Activated CD4-positive, alpha-beta memory T cell treated with anti-CD3 and anti-CD28 coated beads, Interleukin-2, amount 10 ng/mL, durations not matched to agents 7 days and 5 days (primary cell): ENCODE data around the gene CFAP221. TPM values are rescaled to one million over a fixed set of nuclear protein-coding genes. Genes with fewer than 3 reads are reported as not detected.

Experiments
- CTCF ChIA-PET: fragments of 350-600 bp; sonication (Branson Sonifier 250); formaldehyde crosslinking; loops from one replicate; lab custom pipeline; 2021; ENCODE audit warnings: antibody characterized with exemption, inconsistent platforms; lab: Charles Lee
- POLR2A ChIA-PET: fragments of 350-600 bp; sonication (Branson Sonifier 250); formaldehyde crosslinking; loops from one replicate; lab custom pipeline; 2021; ENCODE audit warnings: antibody characterized with exemption; lab: Charles Lee
- DNase-seq: peaks from one replicate; pipeline ENCODE4 v3.0.0-alpha.2; 2020
- H3K27ac Mint-ChIP-seq: one replicate; pipeline ENCODE4 v1.8.0; 2021; ENCODE audit warnings: mild to moderate bottlenecking, mixed read lengths
- H3K27me3 Mint-ChIP-seq: one replicate; pipeline ENCODE4 v1.8.0; 2021; ENCODE audit warnings: mixed read lengths
- H3K36me3 Mint-ChIP-seq: one replicate; pipeline ENCODE4 v1.8.0; 2021; ENCODE audit warnings: low read depth, mixed read lengths
- H3K4me1 Mint-ChIP-seq: one replicate; pipeline ENCODE4 v1.8.0; 2021; ENCODE audit warnings: mixed read lengths
- H3K4me3 Mint-ChIP-seq: one replicate; pipeline ENCODE4 v1.8.0; 2021; ENCODE audit warnings: mild to moderate bottlenecking, mixed read lengths
- H3K9me3 Mint-ChIP-seq: one replicate; pipeline ENCODE4 v1.8.0; 2021; ENCODE audit warnings: mixed read lengths
- total RNA-seq, 2 experiments: library from RNA; stranded (reverse); gene quantifications; one replicate each; pipeline ENCODE4 v1.2.3, GENCODE V29; 2021

CFAP221 gene
- total RNA-seq, 2 experiments from 2014 or later = not detected

GRCh38 chr2:119644186-119644585 is 99.9 kb downstream of the CFAP221 start:
- Mint-ChIP-seq H3K27ac (no peak overlapping the region), H3K4me1 (peaks cover 1% of the 10 kb centered on the region), H3K36me3 (no peaks in the 10 kb centered on the region), H3K9me3 (no peaks in the 10 kb centered on the region), H3K27me3 (peaks cover 8% of the 10 kb centered on the region), H3K4me3 (no peak overlapping the region)
- CTCF ChIA-PET = no interaction called here
- POLR2A ChIA-PET = no interaction called here
- DNase-seq = no peak

- no peaks in the 10 kb centered on the region for H3K9me3 Mint-ChIP-seq
- H3K4me3 Mint-ChIP-seq = no peak overlapping the region
- ChIA-PET CTCF (interaction anchor here (0.6 kb wide), 1 partner anchor 57 kb away, joined by 3 read pairs; no protein-coding TSS in a partner anchor), POLR2A (no interaction called here)
- DNase-seq = no peak
- peaks cover 7% of the 10 kb centered on the region for H3K27me3 Mint-ChIP-seq
- H3K36me3 Mint-ChIP-seq = no peaks in the 10 kb centered on the region
- peaks cover 1% of the 10 kb centered on the region for H3K4me1 Mint-ChIP-seq
- H3K27ac Mint-ChIP-seq = no peak overlapping the region
Observed at GRCh38 chr2:119645173-119645855, 101.1 kb downstream of the CFAP221 start.

GRCh38 chr2:119646149-119646548 is 101.9 kb downstream of the CFAP221 start:
- Mint-ChIP-seq H3K27ac (no peak overlapping the region), H3K27me3 (peaks cover 11% of the 10 kb centered on the region), H3K4me1 (peaks cover 1% of the 10 kb centered on the region), H3K4me3 (no peak overlapping the region), H3K36me3 (no peaks in the 10 kb centered on the region), H3K9me3 (no peaks in the 10 kb centered on the region)
- ChIA-PET CTCF (interaction anchor here (0.6 to 1.2 kb wide), 2 partner anchors 16 to 56 kb away, joined by 3 read pairs; no protein-coding TSS in a partner anchor), POLR2A (no interaction called here)
- no peak for DNase-seq

GRCh38 chr2:119647440-119648169 is 103.4 kb downstream of the CFAP221 start:
- Mint-ChIP-seq H3K27ac (no peak overlapping the region), H3K36me3 (no peaks in the 10 kb centered on the region), H3K4me3 (no peak overlapping the region), H3K9me3 (no peaks in the 10 kb centered on the region), H3K27me3 (peaks cover 12% of the 10 kb centered on the region), H3K4me1 (no peaks in the 10 kb centered on the region)
- DNase-seq = no peak
- CTCF ChIA-PET = interaction anchor here (0.9 kb wide), 1 partner anchor 527 kb away, joined by 3 read pairs; no protein-coding TSS in a partner anchor
- POLR2A ChIA-PET = no interaction called here

- CTCF ChIA-PET = no interaction called here
- H3K9me3 Mint-ChIP-seq = no peaks in the 10 kb centered on the region
- peaks cover 18% of the 10 kb centered on the region for H3K27me3 Mint-ChIP-seq
- POLR2A ChIA-PET = no interaction called here
- no peak for DNase-seq
- H3K4me1 Mint-ChIP-seq = no peaks in the 10 kb centered on the region
- H3K27ac Mint-ChIP-seq = no peak overlapping the region
- no peaks in the 10 kb centered on the region for H3K36me3 Mint-ChIP-seq
- H3K4me3 Mint-ChIP-seq = no peak overlapping the region
Observed at GRCh38 chr2:119649364-119649917, 105.2 kb downstream of the CFAP221 start.

GRCh38 chr2:119650206-119650605 is 106.0 kb downstream of the CFAP221 start:
- DNase-seq = no peak
- no peaks in the 10 kb centered on the region for H3K9me3 Mint-ChIP-seq
- no peaks in the 10 kb centered on the region for H3K36me3 Mint-ChIP-seq
- no peak overlapping the region for H3K4me3 Mint-ChIP-seq
- ChIA-PET POLR2A (no interaction called here), CTCF (interaction anchor here (0.8 kb wide), 1 partner anchor 8 kb away, joined by 4 read pairs; no protein-coding TSS in a partner anchor)
- peaks cover 23% of the 10 kb centered on the region for H3K27me3 Mint-ChIP-seq
- H3K27ac Mint-ChIP-seq = no peak overlapping the region
- H3K4me1 Mint-ChIP-seq = no peaks in the 10 kb centered on the region

- no peaks in the 10 kb centered on the region for H3K36me3 Mint-ChIP-seq
- POLR2A ChIA-PET = no interaction called here
- DNase-seq = no peak
- H3K4me1 Mint-ChIP-seq = no peaks in the 10 kb centered on the region
- peaks cover 27% of the 10 kb centered on the region for H3K27me3 Mint-ChIP-seq
- no peak overlapping the region for H3K27ac Mint-ChIP-seq
- CTCF ChIA-PET = interaction anchor here (0.7 to 2.0 kb wide), 3 partner anchors 9 to 871 kb away, joined by 3 to 11 read pairs (median 4); no protein-coding TSS in a partner anchor
- H3K4me3 Mint-ChIP-seq = no peak overlapping the region
- no peaks in the 10 kb centered on the region for H3K9me3 Mint-ChIP-seq
Observed at GRCh38 chr2:119650846-119651370, 106.7 kb downstream of the CFAP221 start.

- DNase-seq = no peak
- H3K36me3 Mint-ChIP-seq = no peaks in the 10 kb centered on the region
- no peak overlapping the region for H3K4me3 Mint-ChIP-seq
- H3K9me3 Mint-ChIP-seq = no peaks in the 10 kb centered on the region
- CTCF ChIA-PET = interaction anchor here (1.3 to 2.9 kb wide), 3 partner anchors 15 to 17 kb away, joined by 3 to 14 read pairs (median 4); no protein-coding TSS in a partner anchor
- no peak overlapping the region for H3K27ac Mint-ChIP-seq
- no peaks in the 10 kb centered on the region for H3K4me1 Mint-ChIP-seq
- peaks cover 15% of the 10 kb centered on the region for H3K27me3 Mint-ChIP-seq
- POLR2A ChIA-PET = no interaction called here
Observed at GRCh38 chr2:119657466-119658145, 113.4 kb downstream of the CFAP221 start.

- Mint-ChIP-seq H3K27ac (no peak overlapping the region), H3K36me3 (peaks cover 2% of the 10 kb centered on the region), H3K4me1 (peaks cover 15% of the 10 kb centered on the region), H3K27me3 (peaks cover 15% of the 10 kb centered on the region), H3K9me3 (peaks cover 3% of the 10 kb centered on the region), H3K4me3 (no peak overlapping the region)
- ChIA-PET POLR2A (no interaction called here), CTCF (interaction anchor here (0.6 to 3.5 kb wide), 2 partner anchors 18 to 648 kb away, joined by 4 to 19 read pairs; no protein-coding TSS in a partner anchor)
- DNase-seq = peak; percentile 44
Observed at GRCh38 chr2:119659601-119660342, 115.5 kb downstream of the CFAP221 start.

- Mint-ChIP-seq H3K4me3 (no peak overlapping the region), H3K27me3 (peaks cover 17% of the 10 kb centered on the region), H3K4me1 (peaks cover 15% of the 10 kb centered on the region), H3K36me3 (peaks cover 2% of the 10 kb centered on the region), H3K9me3 (peaks cover 5% of the 10 kb centered on the region), H3K27ac (no peak overlapping the region)
- DNase-seq = no peak
- CTCF ChIA-PET = interaction anchor here (1.0 to 3.5 kb wide), 5 partner anchors 8 to 654 kb away, joined by 3 to 19 read pairs (median 5); no protein-coding TSS in a partner anchor
- POLR2A ChIA-PET = no interaction called here
Observed at GRCh38 chr2:119660343-119660658, 116.1 kb downstream of the CFAP221 start.

- ChIA-PET POLR2A (no interaction called here), CTCF (interaction anchor here (1.1 to 3.5 kb wide), 2 partner anchors 16 to 21 kb away, joined by 3 to 19 read pairs; no protein-coding TSS in a partner anchor)
- no peak overlapping the region for H3K4me3 Mint-ChIP-seq
- peaks cover 19% of the 10 kb centered on the region for H3K27me3 Mint-ChIP-seq
- H3K4me1 Mint-ChIP-seq = peaks cover 15% of the 10 kb centered on the region
- no peak overlapping the region for H3K27ac Mint-ChIP-seq
- H3K9me3 Mint-ChIP-seq = peaks cover 5% of the 10 kb centered on the region
- DNase-seq = no peak
- H3K36me3 Mint-ChIP-seq = peaks cover 2% of the 10 kb centered on the region
Observed at GRCh38 chr2:119662297-119662696, 118.0 kb downstream of the CFAP221 start.

GRCh38 chr2:119668546-119668945 is 124.3 kb downstream of the CFAP221 start:
- CTCF ChIA-PET = no interaction called here
- H3K27me3 Mint-ChIP-seq = peaks cover 20% of the 10 kb centered on the region
- no peak for DNase-seq
- POLR2A ChIA-PET = no interaction called here
- H3K36me3 Mint-ChIP-seq = peaks cover 2% of the 10 kb centered on the region
- H3K4me1 Mint-ChIP-seq = peaks cover 10% of the 10 kb centered on the region
- H3K9me3 Mint-ChIP-seq = peaks cover 5% of the 10 kb centered on the region
- H3K4me3 Mint-ChIP-seq = no peak overlapping the region
- H3K27ac Mint-ChIP-seq = no peak overlapping the region
